Mesothelial cell of epicardium (in vitro differentiated cells): ENCODE measurements around the gene FAM163B. TPM values are rescaled to one million over a fixed set of nuclear protein-coding genes. Genes with fewer than 3 reads are reported as not detected.

Experiments
- DNase-seq, 2 experiments: peaks; one replicate each; pipeline ENCODE4 v3.0.0; 2021; ENCODE audit warnings: low spot score in 2 of 2; ENCODE audit not compliant: unreplicated experiment in 2 of 2
- H3K27ac Mint-ChIP-seq: 2 replicates; pipeline ENCODE4 v1.8.0; 2021; ENCODE audit warnings: mixed read lengths
- H3K27me3 Mint-ChIP-seq: 2 replicates; pipeline ENCODE4 v1.8.0; 2021; ENCODE audit warnings: low read depth, mixed read lengths
- H3K36me3 Mint-ChIP-seq: 2 replicates; pipeline ENCODE4 v1.8.0; 2021; ENCODE audit warnings: mixed read lengths
- H3K4me1 Mint-ChIP-seq: 2 replicates; pipeline ENCODE4 v1.8.0; 2021; ENCODE audit warnings: mixed read lengths
- H3K4me3 Mint-ChIP-seq: 2 replicates; pipeline ENCODE4 v1.8.0; 2021; ENCODE audit warnings: mild to moderate bottlenecking, moderate library complexity, mixed read lengths
- H3K9me3 Mint-ChIP-seq: 2 replicates; pipeline ENCODE4 v1.8.0; 2021; ENCODE audit warnings: mixed read lengths
- total RNA-seq: library from RNA; stranded (reverse); gene quantifications from 3 replicates; pipeline ENCODE4 v1.2.1, GENCODE V29; 2021
- TF ChIP-seq, protein P1 (sequence below): fragments of 200-600 bp; sonication (generic); IDR thresholded peaks from one replicate; pipeline ENCODE4 v1.5.0; 2021; ENCODE audit warnings: antibody characterized with exemption; ENCODE audit not compliant: unreplicated experiment

Gene FAM163B
- total RNA-seq, 1 donor from 2014 or later: 0.72 TPM

- DNase-seq: no peak
- Mint-ChIP-seq H3K27ac (no peak overlapping the region), H3K9me3 (no peaks in the 10 kb centered on the region), H3K4me1 (no peaks in the 10 kb centered on the region), H3K36me3 (no peaks in the 10 kb centered on the region), H3K4me3 (no peak overlapping the region), H3K27me3 (peaks cover 12% of the 10 kb centered on the region)
- TF ChIP-seq, protein P1, sequence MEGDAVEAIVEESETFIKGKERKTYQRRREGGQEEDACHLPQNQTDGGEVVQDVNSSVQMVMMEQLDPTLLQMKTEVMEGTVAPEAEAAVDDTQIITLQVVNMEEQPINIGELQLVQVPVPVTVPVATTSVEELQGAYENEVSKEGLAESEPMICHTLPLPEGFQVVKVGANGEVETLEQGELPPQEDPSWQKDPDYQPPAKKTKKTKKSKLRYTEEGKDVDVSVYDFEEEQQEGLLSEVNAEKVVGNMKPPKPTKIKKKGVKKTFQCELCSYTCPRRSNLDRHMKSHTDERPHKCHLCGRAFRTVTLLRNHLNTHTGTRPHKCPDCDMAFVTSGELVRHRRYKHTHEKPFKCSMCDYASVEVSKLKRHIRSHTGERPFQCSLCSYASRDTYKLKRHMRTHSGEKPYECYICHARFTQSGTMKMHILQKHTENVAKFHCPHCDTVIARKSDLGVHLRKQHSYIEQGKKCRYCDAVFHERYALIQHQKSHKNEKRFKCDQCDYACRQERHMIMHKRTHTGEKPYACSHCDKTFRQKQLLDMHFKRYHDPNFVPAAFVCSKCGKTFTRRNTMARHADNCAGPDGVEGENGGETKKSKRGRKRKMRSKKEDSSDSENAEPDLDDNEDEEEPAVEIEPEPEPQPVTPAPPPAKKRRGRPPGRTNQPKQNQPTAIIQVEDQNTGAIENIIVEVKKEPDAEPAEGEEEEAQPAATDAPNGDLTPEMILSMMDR: no peak
These were observed 36.0 kb upstream of the FAM163B start for GRCh38 chr9:133645021-133645765.

- Mint-ChIP-seq H3K4me1 (no peaks in the 10 kb centered on the region), H3K27me3 (peaks cover 11% of the 10 kb centered on the region), H3K27ac (no peak overlapping the region), H3K9me3 (no peaks in the 10 kb centered on the region), H3K4me3 (no peak overlapping the region), H3K36me3 (no peaks in the 10 kb centered on the region)
- no peak for DNase-seq
- TF ChIP-seq, protein P1: no peak
These were observed 35.0 kb upstream of the FAM163B start for GRCh38 chr9:133643978-133644760.

- H3K36me3 Mint-ChIP-seq: no peaks in the 10 kb centered on the region
- TF ChIP-seq, protein P1: no peak
- H3K27me3 Mint-ChIP-seq: peaks cover 13% of the 10 kb centered on the region
- H3K27ac Mint-ChIP-seq: no peak overlapping the region
- H3K4me3 Mint-ChIP-seq: no peak overlapping the region
- no peaks in the 10 kb centered on the region for H3K9me3 Mint-ChIP-seq
- DNase-seq: no peak
- H3K4me1 Mint-ChIP-seq: no peaks in the 10 kb centered on the region
These were observed 34.2 kb upstream of the FAM163B start for GRCh38 chr9:133643362-133643755.

DNA sequence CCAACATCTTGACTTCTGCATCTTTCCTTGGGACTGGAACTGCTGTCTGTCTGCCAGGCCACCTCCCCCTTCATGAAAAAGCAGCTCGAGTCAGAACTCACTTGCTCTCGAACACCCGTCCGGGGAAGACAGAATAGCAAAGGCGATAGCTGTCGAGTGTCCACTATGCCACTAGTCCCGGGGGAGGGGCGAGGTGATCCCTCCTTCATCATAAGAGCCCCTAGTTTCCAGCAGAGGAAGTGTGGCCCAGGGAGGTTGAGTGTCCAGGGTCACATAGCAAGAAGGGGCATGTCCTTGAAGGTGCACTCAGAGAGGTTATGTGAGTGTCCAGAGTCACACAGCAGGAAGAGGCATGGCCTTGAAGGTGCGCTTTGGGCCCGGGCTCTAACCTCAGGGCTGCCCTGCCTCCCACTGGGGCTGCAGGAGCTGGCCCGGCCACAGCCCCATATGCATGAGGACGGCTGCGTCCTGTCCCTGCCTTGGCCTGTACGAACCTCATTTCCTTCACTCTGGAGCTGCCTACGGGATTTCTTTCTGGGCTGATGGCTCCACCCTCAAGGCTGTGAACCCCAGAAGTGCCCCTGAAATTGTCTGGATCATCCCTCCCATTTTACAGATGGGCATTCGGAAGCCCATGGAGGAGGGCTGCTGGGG lies 33.6 kb upstream of the FAM163B start:
- H3K4me3 Mint-ChIP-seq: no peak overlapping the region
- H3K27ac Mint-ChIP-seq: no peak overlapping the region
- no peaks in the 10 kb centered on the region for H3K9me3 Mint-ChIP-seq
- H3K27me3 Mint-ChIP-seq: peaks cover 13% of the 10 kb centered on the region
- no peaks in the 10 kb centered on the region for H3K4me1 Mint-ChIP-seq
- no peaks in the 10 kb centered on the region for H3K36me3 Mint-ChIP-seq
- TF ChIP-seq, protein P1: no peak
- DNase-seq: no peak

DNA sequence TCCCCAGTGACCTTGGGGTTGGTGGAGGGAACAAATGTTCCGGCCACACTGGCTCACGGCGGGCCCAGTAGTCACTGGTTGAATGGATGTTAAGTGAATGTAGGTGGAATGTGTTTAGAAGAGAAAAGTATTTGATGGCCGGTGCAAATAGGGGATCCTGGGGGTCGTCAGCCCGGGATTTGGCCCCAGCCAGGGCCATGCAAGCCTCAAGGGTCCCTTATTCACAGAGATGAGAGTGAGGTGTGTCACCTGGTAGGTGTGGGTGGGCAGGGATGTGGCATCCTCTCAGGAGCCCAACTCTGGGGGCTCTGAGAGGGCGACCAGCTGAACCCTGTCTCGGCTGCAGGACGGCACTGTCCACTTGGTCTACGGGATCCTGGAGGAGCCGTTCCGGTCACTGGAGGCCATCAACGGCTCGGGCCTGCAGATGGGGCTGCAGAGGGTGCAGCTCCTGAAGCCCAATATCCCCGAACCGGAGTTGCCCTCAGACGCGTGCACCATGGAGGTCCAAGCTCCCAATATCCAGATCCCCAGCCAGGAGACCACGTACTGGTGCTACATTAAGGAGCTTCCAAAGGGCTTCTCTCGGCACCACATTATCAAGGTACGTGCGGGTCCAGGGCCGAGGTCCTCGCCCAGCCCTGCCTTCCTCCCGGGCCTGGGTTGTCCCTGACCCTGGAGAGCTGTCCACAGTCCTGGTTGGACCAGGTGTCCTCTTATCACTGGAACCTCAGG lies 32.8 kb upstream of the FAM163B start:
- no peak for DNase-seq
- H3K4me3 Mint-ChIP-seq: no peak overlapping the region
- peaks cover 13% of the 10 kb centered on the region for H3K27me3 Mint-ChIP-seq
- H3K27ac Mint-ChIP-seq: no peak overlapping the region
- H3K36me3 Mint-ChIP-seq: no peaks in the 10 kb centered on the region
- no peaks in the 10 kb centered on the region for H3K4me1 Mint-ChIP-seq
- H3K9me3 Mint-ChIP-seq: no peaks in the 10 kb centered on the region
- TF ChIP-seq, protein P1: no peak
